HG03558 (cell line): ENCODE data around the gene RNF113B.

Experiments used
- ATAC-seq: cut with Tn5 transposase; IDR thresholded peaks from one replicate; pipeline ENCODE4 v1.9.1; 2021; ENCODE audit warnings: moderate number of reproducible peaks; ENCODE audit not compliant: unreplicated experiment; ENCODE audit errors: extremely low read depth

The RNF113B gene

GRCh38 chr13:98206946-98207345 lies 29.9 kb upstream of the RNF113B start:
- no peak for ATAC-seq

GRCh38 chr13:98204546-98204945 lies 27.5 kb upstream of the RNF113B start:
- ATAC-seq = no peak

DNA sequence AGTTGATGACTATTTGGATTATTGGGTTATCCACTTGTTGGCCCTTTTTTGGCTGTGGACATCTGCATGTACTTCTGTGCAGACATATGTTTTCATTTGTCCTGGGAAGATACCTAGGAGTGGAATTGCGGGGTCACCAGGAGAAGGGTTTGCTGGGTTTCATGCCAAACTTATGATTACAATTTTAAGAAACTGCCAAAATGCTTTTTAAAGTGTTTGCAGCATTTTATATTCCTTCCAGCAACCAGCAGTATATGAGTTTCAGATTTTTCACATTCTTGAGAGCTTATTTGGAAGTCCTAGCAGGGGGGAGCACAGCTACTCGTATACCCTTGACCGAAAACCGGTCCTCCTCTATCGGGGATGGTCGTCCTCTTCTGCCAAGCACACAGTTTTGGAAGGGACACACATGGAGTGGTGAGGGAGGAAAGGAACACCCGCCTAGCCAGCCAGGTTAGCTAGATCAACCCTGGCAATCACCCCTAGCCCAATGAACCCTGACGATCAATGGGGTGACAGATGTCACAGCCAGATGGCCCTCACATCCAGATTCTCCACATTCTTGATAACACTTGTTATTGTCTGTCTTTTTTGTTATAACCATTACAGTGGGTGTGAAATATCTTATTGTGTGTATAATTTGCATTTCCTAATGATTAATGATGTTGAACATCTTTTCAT lies 26.7 kb upstream of the RNF113B start:
- ATAC-seq = no peak

DNA sequence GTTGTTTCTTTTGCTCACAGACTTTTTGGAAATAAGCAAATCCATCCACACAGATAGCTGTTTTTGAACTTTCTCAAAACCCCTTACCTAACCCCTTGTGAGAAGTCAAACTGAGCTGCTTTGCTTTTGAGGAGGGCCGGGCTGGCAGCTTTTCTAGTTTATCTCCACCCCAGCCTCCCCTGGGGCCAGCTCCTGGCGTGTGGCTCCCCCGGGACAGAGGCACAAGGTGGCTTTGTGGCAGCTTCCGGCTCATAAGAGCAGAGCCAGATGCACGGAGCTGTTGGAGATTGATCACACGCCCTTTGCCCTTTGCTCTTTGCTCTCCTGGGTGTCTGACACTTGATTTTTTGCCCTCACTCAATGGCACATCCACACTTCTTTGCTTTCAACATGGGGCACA lies 24.9 kb upstream of the RNF113B start:
- no peak for ATAC-seq

DNA sequence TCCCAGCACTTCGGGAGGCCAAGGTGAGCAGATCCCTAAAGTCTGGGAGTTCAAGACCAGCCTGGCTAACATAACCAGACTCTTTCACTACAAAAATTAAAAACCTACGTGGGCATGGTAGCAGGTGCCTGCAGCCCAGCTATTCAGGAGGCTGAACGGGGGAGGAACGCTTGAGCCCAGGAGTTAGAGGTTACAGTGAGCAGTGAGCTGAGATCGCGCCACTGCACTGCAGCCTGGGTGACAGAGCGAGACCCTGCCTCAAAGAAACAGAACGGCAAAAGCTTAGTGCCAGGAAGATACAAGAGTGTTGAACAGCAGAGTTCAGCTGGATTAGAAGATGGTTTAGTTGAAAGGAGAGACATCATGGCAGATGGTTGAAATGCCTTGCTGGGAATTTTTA lies 24.1 kb upstream of the RNF113B start:
- ATAC-seq = no peak

GRCh38 chr13:98200211-98200878 lies 23.3 kb upstream of the RNF113B start:
- ATAC-seq = no peak

GRCh38 chr13:98199480-98199879 lies 22.4 kb upstream of the RNF113B start:
- ATAC-seq = no peak

- ATAC-seq = no peak
Measured at GRCh38 chr13:98198683-98199082, 21.6 kb upstream of the RNF113B start.

- no peak for ATAC-seq
Measured at GRCh38 chr13:98195054-98195791, 18.2 kb upstream of the RNF113B start.

- ATAC-seq = no peak
Measured at GRCh38 chr13:98192008-98192407, 14.9 kb upstream of the RNF113B start.

DNA sequence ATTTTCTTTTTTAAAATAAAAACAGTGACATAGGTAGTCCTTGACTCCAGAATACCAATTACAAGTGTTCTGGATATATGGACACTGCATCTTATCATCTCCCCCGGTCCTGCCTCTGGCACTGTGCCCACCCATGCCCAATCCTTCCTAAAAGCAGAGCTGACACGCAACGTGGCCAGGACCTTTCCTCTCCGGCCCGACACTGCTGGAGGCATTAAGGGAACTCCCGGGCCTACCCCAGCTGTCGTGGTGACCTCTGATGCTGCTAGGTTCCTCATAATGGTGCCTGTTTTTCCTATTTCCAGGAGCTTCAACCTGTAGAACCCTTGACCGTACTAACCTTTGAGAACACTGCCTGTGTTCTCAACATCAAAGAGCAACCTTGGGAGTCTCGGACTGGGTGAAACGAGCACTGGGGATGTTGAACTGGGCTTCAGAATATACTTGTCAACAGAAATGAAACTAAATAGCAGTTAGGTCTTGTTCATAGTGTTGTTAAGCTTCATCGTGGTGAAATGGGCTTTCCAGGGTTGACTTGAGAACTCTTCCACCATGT lies 13.9 kb upstream of the RNF113B start:
- no peak for ATAC-seq

DNA sequence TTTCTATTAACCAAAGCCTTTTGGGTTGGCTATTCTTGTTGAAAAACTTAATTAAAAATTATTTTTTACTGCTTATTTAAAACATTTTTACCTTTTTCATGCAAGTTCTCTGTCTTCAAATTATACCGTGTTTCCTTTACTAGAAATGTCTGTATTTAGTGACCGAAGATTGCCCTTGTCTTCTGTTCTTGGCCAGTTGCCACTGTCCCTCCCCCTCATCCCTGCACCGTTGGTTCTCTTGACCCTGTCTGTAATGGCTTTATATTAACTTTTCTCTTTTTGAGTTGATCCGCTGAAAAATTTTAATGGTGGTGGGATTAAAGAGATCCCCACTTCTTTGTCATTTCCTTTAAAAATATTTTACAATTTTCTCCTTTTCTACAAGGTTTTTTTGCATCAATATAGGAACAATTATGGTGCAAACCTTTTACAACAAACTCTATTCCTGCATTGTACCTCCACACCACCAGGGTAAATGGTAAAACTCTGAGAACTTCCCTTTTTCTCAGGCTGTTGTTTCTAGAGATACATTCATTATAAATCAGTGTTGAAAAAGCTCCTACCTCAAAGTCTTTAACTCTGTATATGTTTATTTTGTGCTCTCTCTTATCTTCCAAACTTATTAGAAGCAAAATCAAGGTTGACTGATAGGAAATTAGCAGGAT lies 12.9 kb upstream of the RNF113B start:
- no peak for ATAC-seq

DNA sequence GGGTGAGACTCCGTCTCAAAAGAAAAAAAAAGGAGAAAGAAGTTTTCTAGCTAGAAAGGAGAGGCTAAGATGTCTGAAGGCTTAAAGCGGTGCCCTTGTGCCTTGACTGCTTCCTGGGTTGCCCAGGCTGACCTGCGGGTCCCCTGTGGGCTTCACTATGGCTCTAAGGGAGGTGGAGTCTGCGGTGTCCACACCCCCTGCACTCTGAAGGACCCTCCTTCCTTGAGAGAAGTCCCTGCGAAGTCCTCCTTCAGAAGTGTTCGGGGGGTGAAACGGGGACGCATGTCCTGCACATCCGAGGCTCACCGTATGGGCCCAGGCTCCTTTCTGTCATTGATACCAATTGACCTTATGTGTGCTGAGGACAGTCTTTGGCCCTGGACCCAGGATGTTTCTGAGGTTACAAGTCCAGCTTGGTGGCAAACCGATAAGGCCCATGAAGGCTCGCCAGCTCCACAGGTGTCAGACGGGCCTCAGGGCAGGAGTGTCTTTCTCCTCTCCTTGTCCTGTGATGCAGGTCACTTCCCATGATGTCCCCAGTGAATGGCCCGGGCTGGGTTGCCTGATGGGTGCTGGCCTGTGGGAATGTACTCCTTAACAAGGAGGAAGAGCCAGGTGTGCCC lies 11.6 kb upstream of the RNF113B start:
- ATAC-seq = no peak

DNA sequence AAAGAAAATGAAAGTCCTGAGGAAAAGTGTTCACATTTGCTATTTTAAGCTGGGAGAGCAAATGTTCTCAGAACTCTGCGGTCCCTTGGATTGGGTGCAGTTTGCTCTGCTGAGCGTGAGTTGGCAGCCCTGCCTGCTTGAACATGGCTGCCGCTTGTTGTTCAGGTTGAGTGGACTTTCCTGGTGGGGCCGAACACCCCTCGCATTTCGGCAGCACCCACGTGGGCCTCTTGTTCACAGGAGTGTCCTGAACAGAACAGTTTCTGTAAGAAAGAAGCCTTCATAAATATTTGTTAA lies 10.8 kb upstream of the RNF113B start:
- ATAC-seq = no peak

DNA sequence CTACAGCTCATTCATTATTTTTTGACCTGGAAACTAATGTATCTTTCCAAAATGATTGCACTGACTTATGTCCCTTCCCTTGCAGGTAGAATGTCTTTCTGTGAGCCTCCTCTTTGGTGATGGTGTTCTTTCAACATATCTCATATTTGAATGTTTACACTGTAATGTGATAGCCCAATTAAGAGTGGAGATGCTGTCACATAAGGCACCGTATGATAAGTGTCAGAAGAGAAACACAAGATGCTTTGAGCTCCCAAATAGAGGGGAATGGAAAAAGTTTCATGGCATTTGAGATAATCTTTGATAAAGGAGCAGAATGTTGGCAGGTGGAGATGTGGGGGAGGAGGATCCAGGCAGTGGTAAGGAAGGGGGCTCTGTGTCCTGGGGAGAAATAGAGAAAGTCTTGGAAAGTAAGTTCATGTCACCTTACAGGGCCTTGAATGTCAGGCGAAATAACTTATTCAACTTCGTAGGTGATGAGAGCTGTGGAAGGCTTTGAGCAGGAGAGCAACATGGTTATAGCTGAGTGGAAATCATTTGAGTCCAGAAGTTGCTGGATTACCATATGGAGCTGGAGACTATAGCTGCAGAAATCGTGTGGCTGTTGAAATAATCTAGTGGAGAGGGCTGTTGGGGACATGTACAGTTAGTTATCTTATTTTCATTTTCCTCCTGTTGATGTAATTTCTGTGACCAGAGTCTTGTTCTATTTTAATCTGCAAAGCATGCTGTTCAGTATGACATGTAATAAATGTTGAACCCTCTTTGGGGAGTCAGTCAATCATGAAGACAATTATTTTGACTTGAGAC lies 10.3 kb upstream of the RNF113B start:
- ATAC-seq = no peak

DNA sequence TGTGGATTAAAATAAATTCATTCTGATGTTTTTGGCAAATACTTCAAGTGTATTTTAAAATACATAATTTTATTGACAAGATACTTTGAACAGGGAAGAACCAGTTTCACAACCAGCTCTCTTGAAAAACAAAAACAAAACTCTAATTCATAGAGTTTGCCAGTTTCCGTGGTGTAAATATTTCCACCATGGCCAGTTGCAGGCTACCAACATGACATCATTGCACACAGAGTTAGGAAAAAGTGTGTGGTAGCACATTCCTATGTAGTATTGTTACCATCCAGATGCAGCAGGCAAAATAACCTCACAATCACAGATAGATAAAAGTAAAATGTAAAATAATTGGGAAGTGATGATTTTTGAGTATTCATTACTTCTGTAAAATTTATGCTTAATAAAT lies 7.7 kb upstream of the RNF113B start:
- ATAC-seq = no peak

DNA sequence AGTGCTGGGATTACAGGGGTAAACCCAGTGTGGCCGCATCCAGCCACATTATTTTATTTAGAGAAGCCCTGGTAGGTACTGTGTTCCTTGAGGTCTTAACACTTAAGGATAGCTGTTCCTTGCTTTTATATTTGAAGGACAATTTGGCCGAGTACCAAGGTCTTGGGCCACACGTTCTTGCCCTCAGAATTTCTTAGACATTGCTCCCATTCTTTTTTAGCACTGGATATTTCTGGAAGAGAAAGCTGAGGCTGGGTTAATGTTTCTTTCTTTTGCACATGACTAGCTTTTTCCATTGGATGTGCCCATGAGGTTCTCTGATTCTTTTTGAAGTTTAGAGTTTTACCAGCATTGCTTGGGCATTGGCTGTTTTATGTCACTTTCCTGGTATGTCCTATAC lies 5.5 kb upstream of the RNF113B start:
- no peak for ATAC-seq

DNA sequence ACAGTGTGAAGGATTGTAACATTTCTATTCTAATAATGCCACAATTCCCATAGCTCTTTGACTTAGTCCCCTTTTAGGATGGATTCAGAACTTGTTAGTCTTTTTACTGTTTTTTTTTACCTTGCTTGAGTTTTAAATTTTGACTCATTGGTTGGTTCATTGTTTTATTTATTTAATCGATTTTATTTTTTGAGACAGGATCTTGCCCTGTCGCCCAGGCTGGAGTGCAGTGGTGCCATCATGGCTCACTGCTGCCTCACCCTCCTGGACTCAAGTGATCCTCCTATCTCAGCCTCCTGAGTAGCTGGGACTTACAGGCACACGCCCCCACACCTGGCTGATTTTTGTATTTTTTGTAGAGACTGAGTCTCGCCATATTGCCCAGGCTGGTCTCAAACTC lies 5.1 kb upstream of the RNF113B start:
- ATAC-seq = no peak

GRCh38 chr13:98181111-98181815 lies 4.2 kb upstream of the RNF113B start:
- no peak for ATAC-seq
